MM.1S (cell line): Measurements from ENCODE around the gene ADAM19.

ENCODE experiments used
- EZH2 ChIP-seq: fragments of 300-600 bp; sonication (generic); optimal IDR thresholded peaks from 2 replicates; pipeline ENCODE3; 2017; ENCODE audit warnings: low read depth, mild to moderate bottlenecking, antibody characterized with exemption, low read length, mixed read lengths
- TF ChIP-seq, protein P1 (sequence below): fragments of 300-600 bp; sonication (generic); IDR thresholded peaks from 2 replicates; pipeline ENCODE4 v1.5.1; 2016; ENCODE audit warnings: antibody characterized with exemption, low read length, mixed read lengths

DNA sequence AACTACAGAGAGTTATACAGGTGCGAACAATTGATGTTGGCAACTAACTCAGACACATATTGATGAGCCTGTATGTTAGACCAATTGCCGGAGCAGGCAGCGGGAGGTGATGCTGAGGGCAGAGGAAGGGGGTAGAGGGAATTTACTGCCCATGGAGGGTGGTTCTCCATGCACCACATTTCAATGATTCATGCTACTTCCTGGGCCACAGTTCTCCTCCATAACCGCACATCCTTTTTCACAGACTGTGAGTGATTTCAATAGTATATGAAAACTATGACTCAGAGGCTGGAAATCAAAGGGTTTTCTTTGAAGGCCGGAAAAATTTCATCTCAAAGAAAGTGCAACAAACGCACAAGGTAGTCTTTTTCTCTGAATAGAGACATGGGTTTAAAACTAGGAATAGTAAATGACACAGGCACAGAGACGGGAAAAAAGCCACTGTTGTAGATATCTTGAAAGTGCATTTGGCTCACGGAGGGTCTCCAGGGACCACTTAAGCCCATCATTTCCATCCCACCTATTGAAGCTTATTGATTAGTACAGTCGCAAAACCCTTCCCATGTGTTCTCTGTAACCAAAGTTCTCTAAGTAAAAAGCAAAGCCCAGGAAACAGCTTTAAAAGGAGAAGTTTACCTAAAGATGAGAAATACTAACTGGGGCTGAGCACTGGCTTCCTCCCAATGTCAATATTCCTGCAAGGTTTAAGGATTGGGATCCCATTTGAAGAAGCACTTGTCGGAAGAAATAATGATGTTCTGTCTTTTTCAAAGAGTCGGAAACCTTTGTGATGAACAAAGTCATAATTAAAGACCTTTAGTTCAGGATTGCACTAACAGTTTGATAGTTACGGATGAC, 28.0 kb upstream of the ADAM19 start:
- TF ChIP-seq, protein P1, sequence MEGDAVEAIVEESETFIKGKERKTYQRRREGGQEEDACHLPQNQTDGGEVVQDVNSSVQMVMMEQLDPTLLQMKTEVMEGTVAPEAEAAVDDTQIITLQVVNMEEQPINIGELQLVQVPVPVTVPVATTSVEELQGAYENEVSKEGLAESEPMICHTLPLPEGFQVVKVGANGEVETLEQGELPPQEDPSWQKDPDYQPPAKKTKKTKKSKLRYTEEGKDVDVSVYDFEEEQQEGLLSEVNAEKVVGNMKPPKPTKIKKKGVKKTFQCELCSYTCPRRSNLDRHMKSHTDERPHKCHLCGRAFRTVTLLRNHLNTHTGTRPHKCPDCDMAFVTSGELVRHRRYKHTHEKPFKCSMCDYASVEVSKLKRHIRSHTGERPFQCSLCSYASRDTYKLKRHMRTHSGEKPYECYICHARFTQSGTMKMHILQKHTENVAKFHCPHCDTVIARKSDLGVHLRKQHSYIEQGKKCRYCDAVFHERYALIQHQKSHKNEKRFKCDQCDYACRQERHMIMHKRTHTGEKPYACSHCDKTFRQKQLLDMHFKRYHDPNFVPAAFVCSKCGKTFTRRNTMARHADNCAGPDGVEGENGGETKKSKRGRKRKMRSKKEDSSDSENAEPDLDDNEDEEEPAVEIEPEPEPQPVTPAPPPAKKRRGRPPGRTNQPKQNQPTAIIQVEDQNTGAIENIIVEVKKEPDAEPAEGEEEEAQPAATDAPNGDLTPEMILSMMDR: no peak
- TF ChIP-seq EZH2: no peak
